ENCODE measurements around the gene KLHL34.

The KLHL34 gene

DNA sequence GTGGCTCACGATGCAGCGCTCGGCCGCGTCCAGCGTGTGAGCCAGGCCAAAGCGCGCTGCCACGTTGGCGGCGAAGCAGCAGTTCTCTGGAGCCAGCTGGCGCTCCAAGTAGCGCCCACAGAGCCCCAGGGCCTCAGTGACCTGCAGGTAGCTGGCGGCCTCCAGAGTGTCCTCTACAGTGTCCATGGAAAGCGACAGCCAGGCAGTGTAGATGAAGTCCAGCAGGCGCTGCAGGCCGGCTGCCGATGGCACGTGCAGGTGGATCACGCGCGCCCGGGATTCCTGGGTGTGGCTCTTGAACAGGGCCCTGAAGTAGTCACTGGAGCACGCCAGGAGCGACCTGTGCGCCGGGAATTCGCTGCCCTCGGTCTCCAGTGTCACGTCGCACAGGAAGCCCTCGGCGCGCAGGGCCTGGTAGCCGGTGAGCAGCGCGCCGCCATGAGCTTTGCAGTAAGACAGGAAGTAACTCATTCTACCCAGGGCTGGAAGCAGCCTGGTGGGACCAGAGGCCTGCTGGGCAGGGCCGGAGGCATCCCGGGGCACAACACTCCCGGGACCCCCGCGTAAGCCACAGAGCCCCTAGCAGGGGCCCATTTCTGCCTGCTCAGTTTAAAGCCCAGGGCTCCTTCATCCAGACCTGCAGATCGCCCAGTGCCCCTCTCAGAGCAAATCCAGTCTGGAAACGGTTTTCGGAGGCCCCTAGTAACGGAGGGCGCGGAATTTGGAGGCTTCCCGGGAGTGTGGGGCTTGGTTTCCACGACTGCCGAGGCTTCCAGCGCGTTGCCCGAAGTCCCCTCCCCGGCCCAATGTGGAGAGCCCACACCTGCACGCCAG is 595 bp downstream of the KLHL34 start:
- DNase-seq = no peak
- in situ Hi-C loops (cut with MboI; ENCODE audit: low pct_unique_long_range_greater_than_20kb, low sequenced_read_pairs) = no loop called here

DNA sequence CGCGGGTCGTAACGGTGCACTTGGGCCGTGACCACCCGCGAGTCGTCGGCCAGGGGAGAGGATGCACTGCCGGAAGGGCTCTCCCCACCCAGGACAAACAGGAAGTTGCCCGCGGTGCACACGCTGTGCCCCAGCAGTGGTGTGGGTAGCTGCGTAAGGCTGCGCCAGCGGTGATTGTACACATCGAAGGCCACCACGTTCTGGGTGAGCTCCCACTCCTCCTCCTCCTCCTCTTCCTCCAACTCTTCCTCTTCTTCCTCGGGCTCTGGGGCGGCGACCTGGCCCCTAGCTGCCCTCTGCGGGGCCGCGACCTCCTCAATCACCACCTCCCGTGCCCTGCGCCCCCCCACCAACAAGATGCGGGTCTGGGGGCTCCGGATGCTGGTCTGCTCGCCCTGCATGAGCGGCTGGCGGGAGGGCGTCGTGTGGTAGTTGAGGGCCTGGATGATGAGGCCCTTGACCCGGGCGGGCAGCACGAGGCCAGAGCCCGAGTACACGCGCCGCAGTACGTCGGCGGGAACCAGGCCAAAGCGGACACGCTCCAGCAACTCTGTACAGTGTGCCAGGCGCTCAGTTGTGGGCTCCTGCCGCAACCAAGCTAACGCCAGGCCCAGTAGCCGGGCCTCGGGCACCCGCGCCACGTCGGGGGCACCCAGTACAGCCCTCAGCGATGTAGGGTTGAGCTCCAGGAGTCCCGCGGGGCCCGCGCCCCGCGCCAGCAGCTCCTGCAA is 1.4 kb downstream of the KLHL34 start:
- no peak for DNase-seq
- in situ Hi-C loops (cut with MboI; ENCODE audit: low pct_unique_long_range_greater_than_20kb, low sequenced_read_pairs) = no loop called here

DNA sequence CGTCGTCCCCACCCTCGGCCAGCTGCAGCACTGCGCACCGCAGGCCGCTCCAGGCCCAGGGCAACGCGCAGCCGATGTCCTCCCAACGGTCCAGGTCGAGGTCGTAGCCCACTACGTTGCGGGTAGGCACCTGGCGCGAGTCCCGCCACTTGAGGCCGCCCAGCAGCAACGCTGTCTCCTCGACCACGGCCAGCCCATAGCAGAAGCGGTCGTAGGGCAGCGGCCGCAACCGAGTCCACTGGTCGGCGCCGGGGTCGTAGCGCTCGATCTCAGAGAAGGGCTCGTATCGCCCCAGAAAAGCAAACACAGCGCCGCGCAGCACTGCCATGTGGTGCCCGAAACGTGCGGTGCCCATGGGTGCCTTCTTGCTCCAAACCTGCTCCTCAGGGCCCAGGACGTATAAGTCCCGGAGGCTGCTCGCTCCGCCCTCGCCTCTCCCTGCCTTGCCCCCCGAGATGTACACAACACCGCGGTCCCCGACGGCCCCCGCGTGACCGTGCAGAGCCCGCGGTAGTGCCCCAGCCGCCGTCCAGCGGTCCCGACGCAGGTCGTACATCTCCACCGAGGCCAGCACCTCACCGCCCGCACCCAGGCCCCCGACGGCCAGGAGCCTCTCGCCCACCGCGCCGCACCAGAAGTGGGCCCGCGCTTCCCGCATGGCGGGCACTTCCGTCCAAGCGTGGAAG is 2.1 kb downstream of the KLHL34 start:
- in situ Hi-C loops (cut with MboI; ENCODE audit: low pct_unique_long_range_greater_than_20kb, low sequenced_read_pairs) = no loop called here
- no peak for DNase-seq

DNA sequence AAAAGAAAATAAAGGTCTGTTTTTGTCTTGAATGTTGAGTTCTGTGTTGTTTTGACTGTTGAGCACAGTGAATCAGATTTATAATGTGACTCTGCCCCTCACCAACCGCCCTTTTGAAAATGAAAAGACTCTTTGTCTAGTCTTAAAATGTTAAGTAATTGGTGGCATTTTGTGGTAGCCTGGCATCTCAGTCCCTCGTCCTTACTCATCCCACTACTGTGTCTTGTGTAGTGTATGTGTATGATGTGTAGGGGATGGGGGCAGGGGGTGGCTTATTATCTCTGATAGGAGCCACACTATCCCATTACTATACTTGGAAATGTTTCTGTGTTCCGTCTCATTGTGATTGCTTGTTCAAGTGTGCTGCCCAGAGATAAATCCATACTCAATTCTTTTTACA is 12.2 kb downstream of the KLHL34 start:
- no peak for DNase-seq
- in situ Hi-C loops (cut with MboI; ENCODE audit: low pct_unique_long_range_greater_than_20kb, low sequenced_read_pairs) = no loop called here

DNA sequence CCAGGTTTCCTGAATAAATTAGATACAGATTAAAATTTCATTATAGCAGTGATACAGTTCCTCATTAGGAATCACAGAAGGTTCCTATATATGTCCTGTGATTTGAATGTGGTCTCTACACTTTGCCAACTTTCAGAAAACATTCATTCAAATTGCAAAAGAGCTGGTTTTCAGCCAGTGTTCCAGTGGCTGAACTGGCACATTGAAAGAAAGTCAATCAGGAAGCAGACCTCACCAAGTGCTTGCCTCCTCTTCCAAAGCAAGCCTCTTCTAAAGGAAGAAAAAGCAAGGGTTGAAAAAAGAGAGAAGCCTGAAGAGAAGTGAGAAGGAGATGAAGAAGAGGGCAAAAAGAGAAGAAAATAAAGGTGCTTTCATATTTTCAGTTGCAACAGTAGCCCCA is 12.7 kb downstream of the KLHL34 start:
- in situ Hi-C loops (cut with MboI; ENCODE audit: low pct_unique_long_range_greater_than_20kb, low sequenced_read_pairs) = no loop called here
- DNase-seq = no peak

DNA sequence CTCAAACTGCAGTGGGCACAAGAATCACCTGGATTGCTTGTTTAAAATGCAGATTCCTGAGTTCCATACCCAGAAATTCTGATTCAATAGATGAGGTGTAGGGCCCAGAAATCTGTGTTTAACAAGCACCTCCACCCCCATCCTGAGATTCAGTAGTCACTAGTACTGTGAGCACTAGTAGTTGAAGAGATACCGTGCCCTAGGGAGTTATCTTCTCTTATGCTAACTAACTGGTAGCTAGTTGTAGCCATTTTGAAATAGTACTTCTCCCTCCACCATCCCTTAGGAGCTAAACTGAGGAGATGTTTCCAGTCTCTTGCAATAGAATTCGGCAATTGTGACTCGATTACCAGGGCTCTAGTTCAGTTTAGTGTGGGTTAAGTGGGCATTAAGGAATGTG is 18.4 kb downstream of the KLHL34 start:
- DNase-seq = no peak
- in situ Hi-C loops (cut with MboI; ENCODE audit: low pct_unique_long_range_greater_than_20kb, low sequenced_read_pairs) = no loop called here

DNA sequence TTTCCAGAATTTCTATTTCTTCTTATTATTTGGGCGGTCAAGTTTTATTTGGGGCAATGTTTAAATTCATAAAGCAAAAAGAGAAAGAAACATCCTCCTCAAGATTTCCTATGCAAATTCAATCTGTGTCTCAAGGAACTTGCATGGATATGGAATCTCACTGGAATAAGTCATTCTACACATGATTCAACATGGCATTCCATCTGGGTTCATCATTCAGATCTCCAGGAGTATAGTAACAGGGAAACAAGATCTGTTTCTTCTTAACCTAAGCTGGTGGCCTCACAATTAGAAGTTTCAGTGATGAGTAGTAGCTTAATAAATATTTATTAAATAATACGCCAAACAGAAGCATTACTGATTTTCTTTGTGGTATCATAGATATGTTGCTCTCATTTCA is 19.8 kb downstream of the KLHL34 start:
- no peak for DNase-seq
- in situ Hi-C loops (cut with MboI; ENCODE audit: low pct_unique_long_range_greater_than_20kb, low sequenced_read_pairs) = no loop called here

DNA sequence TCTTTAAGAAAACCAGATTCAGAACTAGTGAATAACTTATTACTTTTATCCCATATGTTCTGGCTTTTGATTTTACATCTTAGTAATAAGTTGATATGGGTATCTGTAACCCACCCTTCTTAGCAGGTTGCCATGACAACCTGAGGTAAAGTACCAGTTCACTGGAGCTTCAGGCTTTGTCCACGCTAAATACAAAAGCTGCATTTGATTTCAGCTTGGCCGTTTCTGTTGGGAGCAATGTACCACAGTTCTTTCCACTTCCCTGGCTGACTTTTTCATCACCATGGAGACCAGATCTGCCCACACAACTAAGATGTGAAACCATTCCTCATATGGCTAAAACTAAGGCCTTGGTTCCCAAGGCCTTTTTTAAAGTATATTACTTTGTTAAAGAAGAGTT is 26.1 kb downstream of the KLHL34 start:
- in situ Hi-C loops (cut with MboI; ENCODE audit: low pct_unique_long_range_greater_than_20kb, low sequenced_read_pairs) = no loop called here
- no peak for DNase-seq

DNA sequence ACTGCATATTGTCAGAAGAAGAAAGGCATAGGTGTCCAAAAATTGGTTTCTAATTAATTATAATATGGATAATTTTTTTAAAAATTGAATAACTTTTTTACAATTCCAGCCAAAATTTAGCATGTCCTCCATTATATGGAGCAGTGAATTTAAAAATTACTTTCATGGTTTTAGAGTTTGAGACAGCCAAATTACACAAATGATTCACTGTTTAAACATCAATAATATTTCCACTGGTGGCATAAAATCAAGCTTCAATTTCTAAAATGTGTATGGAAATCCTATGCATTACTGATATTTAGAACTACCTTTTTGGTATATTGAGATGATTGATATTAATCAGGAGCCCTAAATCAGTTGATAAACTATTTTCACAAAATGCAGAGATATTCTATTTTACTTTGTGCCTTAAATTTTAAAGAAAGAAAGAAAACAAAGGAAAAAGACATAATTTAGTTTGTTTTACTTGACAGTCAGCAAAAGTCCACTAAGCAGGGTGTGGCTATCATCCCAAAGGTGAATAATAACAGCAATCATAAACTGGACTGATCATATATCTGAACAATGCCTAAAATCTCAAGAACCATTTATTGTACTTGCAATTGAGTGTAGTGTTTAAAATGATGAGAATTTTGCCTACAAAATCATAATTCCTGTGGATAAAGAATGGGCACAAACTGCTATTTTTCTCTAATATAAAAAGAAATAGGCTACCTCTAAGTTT is 34.2 kb downstream of the KLHL34 start:
- in situ Hi-C loops (cut with MboI; ENCODE audit: low pct_unique_long_range_greater_than_20kb, low sequenced_read_pairs) = no loop called here
- DNase-seq = no peak

DNA sequence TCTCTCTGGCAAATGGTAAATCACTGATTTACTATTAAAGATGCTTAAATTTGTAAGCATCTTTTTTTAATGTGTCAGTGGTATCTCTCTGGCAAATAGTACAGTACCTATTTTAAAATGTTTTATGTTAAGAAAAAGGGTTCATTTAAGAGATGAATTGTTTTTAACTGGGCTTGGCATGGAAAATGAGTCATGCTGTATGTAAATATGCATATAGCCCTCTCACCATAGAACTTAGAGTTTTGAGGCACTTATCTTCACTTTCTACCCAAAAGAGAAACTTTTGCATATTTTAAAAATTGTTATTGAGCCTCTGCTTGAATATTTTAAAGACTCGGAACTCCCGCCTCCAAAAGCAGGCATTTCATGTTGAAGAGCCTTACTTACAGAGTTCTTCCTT is 37.9 kb downstream of the KLHL34 start:
- DNase-seq = no peak
- in situ Hi-C loops (cut with MboI; ENCODE audit: low pct_unique_long_range_greater_than_20kb, low sequenced_read_pairs) = no loop called here

DNA sequence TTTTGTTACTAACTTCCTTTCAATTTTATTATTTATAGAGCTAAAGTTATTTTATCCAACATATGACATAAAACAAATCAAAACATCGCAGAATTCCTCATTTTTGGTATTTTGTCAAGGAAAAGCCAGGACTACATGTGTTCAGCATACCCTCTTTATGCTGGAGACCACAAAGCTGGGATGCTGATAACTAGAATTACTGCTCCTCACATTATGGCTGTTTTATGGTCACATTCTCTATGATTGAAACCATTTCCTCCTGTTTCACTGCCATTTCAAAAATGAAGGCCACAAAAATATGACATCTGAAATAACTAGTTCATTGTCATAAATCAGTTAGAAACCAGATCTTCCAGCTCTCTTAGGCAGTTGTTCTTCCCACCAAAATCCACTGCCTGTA is 41.7 kb downstream of the KLHL34 start:
- in situ Hi-C loops (cut with MboI; ENCODE audit: low pct_unique_long_range_greater_than_20kb, low sequenced_read_pairs) = no loop called here
- DNase-seq = no peak

DNA sequence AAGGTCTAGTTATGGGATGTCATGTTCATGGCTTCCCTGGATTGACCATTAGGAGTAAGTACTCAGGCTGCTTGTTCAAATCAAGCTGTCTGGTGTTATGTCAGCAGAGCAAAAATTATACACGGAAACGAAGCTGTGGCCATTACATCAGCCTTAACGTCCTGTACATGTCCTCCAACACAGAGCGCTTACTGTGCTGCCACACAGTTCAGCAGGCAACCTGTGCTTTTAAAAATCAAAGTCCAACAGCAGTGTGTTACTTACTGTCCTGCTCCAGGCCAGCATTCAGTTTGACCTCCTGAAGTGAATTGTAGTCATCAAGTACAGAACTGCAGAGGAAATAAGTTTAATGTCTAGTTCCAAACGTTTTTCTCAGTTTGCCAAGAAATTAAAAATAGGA is 46.0 kb downstream of the KLHL34 start:
- in situ Hi-C loops (cut with MboI; ENCODE audit: low pct_unique_long_range_greater_than_20kb, low sequenced_read_pairs) = no loop called here
- DNase-seq = no peak

DNA sequence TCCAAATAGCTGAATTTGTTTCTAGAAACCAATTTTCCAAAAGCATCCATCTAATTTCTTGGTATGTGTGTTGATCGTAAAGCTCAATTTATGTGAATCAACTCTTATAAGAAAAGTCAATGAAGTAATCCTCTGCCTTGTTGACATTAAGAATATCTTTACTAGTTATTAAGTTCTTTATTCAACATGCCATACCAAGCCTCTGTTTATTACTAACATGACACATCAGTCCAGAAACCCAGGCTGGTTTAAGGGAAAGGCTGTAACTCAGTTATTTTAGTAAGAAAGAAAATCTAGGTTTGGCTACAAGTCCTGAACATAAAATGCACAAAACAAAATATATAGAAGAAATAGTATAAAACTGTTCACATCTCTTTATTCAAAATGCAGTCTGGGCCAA is 48.0 kb downstream of the KLHL34 start:
- in situ Hi-C loops (cut with MboI; ENCODE audit: low pct_unique_long_range_greater_than_20kb, low sequenced_read_pairs) = no loop called here
- no peak for DNase-seq

DNA sequence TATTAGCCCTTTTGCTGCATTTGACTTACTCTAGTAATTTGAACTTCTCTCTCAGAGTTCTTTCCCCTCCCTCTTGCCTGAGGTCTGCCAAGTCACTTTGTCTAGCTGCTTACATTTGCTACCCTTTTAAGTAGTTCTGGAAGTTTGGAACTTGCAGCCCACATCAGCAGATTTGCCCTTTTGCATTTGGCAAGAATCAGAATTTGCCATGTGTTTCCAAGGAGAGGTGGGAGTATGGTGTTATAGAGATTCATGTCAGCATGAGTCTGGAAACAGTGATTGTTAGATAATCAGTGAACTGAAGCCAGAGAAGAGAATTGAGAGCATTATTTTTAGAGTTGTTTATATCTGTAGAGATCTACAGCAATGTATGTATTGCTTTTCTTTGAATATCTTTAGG is 52.1 kb downstream of the KLHL34 start:
- in situ Hi-C loops (cut with MboI; ENCODE audit: low pct_unique_long_range_greater_than_20kb, low sequenced_read_pairs) = no loop called here
- DNase-seq = no peak

All from KBM-7 (cell line).